GM19351 (cell line): ENCODE data around the gene ISG15.

ENCODE experiments used
- ATAC-seq: cut with Tn5 transposase; IDR thresholded peaks from one replicate; pipeline ENCODE4 v1.9.1; 2021; ENCODE audit warnings: mild to moderate bottlenecking, moderate library complexity; ENCODE audit not compliant: unreplicated experiment

Gene ISG15

GRCh38 chr1:1058088-1058905, 45.0 kb downstream of the ISG15 start:
- no peak for ATAC-seq

GRCh38 chr1:1058921-1059493, 45.7 kb downstream of the ISG15 start:
- peak; percentile 30 for ATAC-seq

- ATAC-seq = peak; percentile 65
Observed at GRCh38 chr1:1059494-1060280, 46.4 kb downstream of the ISG15 start.

DNA sequence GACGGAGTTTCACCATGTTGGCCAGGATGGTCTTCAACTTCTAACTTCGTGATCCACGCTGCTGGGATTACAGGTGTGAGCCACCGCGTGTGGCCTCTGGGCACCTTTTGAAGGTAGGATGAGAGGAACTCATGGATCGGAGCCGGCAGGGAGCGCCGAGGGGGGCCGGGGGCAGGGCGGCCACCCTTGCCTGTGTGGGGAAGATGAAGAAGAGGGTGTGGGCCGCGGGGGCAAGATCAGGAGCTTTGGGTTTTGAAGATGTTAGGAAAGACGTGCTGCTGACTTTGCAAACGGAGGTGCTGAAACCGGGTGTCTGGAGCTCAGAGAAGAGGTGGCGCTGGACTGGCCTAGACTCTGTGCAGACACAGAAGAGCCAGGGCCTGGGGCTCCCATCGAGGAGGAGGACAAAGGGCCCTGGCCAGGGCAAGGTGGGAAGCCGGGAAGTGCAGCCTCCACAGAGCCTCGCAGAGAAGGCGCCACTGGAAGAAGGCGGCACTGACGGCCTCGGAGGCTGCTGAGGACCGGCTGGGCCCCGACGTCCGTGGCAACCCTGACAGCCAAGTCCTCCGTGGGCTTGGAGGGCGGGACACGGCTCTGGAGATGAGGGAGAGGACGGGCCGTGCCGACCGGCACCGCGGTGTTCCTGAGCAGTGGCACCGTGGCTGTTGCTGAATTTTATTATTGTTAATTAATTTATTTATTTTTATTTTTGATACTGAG, 47.1 kb downstream of the ISG15 start:
- ATAC-seq = no peak

- no peak for ATAC-seq
Observed at GRCh38 chr1:1061682-1062345, 48.5 kb downstream of the ISG15 start.

GRCh38 chr1:1062348-1063163, 49.3 kb downstream of the ISG15 start:
- no peak for ATAC-seq

- no peak for ATAC-seq
Observed at GRCh38 chr1:1063261-1063944, 50.1 kb downstream of the ISG15 start.
